Midbrain (tissue), 1 donor: Measurements from ENCODE around the gene LMO3.

ENCODE experiments used
- DNase-seq: peaks from one replicate; lab custom pipeline; 2025; lab: John Stamatoyannopoulos, UW

The LMO3 gene

GRCh38 chr12:16600525-16600924 is 5.4 kb downstream of the LMO3 start:
- no peak for DNase-seq

- no peak for DNase-seq
Observed at GRCh38 chr12:16599081-16599480, 6.9 kb downstream of the LMO3 start.

- DNase-seq = no peak
Observed at GRCh38 chr12:16594797-16595196, 11.2 kb downstream of the LMO3 start.

- DNase-seq = no peak
Observed at GRCh38 chr12:16593546-16593945, 12.4 kb downstream of the LMO3 start.

GRCh38 chr12:16590645-16591044 is 15.3 kb downstream of the LMO3 start:
- no peak for DNase-seq

GRCh38 chr12:16588812-16589211 is 17.1 kb downstream of the LMO3 start:
- no peak for DNase-seq

GRCh38 chr12:16587514-16587913 is 18.4 kb downstream of the LMO3 start:
- no peak for DNase-seq

GRCh38 chr12:16587110-16587453 is 18.9 kb downstream of the LMO3 start:
- no peak for DNase-seq

- no peak for DNase-seq
Observed at GRCh38 chr12:16586350-16587109, 19.4 kb downstream of the LMO3 start.

- DNase-seq = no peak
Observed at GRCh38 chr12:16585781-16586180, 20.2 kb downstream of the LMO3 start.

GRCh38 chr12:16583969-16584745 is 21.8 kb downstream of the LMO3 start:
- no peak for DNase-seq

- DNase-seq = no peak
Observed at GRCh38 chr12:16581416-16581815, 24.5 kb downstream of the LMO3 start.

GRCh38 chr12:16579041-16579440 is 26.9 kb downstream of the LMO3 start:
- no peak for DNase-seq

- DNase-seq = no peak
Observed at GRCh38 chr12:16573398-16574077, 32.4 kb downstream of the LMO3 start.

GRCh38 chr12:16568873-16569272 is 37.1 kb downstream of the LMO3 start:
- no peak for DNase-seq

GRCh38 chr12:16564675-16565074 is 41.3 kb downstream of the LMO3 start:
- no peak for DNase-seq

GRCh38 chr12:16563504-16563903 is 42.5 kb downstream of the LMO3 start:
- no peak for DNase-seq

- DNase-seq = no peak
Observed at GRCh38 chr12:16562921-16563320, 43.0 kb downstream of the LMO3 start.

- DNase-seq = no peak
Observed at GRCh38 chr12:16562435-16562834, 43.5 kb downstream of the LMO3 start.

- DNase-seq = no peak
Observed at GRCh38 chr12:16560273-16560672, 45.7 kb downstream of the LMO3 start.

- DNase-seq = no peak
Observed at GRCh38 chr12:16555630-16556029, 50.3 kb downstream of the LMO3 start.

GRCh38 chr12:16553457-16553856 is 52.5 kb downstream of the LMO3 start:
- DNase-seq = no peak

- no peak for DNase-seq
Observed at GRCh38 chr12:16552301-16552700, 53.7 kb downstream of the LMO3 start.
